K562 (cell line): Measurements from ENCODE around the gene CPLX1.

Source experiments
- HEY1 ChIP-seq: fragments of 250-450 bp; sonication (Bioruptor Pico); IDR thresholded peaks from 2 replicates; pipeline ENCODE4 v1.5.0; 2020; ENCODE audit warnings: mild to moderate bottlenecking, moderate library complexity, borderline replicate concordance
- TAF1 ChIP-seq: IDR thresholded peaks from 2 replicates; pipeline ENCODE4 v1.6.1; 2011; ENCODE audit warnings: mild to moderate bottlenecking, low read length, moderate library complexity; ENCODE audit not compliant: insufficient read depth, control insufficient read depth, severe bottlenecking; ENCODE audit errors: extremely low read depth
- ZNF143 ChIP-seq: sonication (generic); formaldehyde crosslinking; IDR thresholded peaks from 2 replicates; pipeline ENCODE4 v1.9.0; 2022; ENCODE audit warnings: mild to moderate bottlenecking, missing genetic modification reagents

GRCh38 chr4:749698-750666, 75.9 kb downstream of the CPLX1 start:
- TF ChIP-seq TAF1, result no peak
- TF ChIP-seq HEY1 (CRISPR knock-in tag), result no peak
- no peak for TF ChIP-seq ZNF143
